Esophagus muscularis mucosa (tissue), 4 donors: ENCODE results near the gene NRIP3.

Experiments used
- CTCF ChIP-seq, 3 experiments: fragments of 200-600 bp in 2 of 3; fragments of 450-650 bp in 1 of 3; sonication (generic) in 2 of 3; IDR thresholded peaks; one replicate each; pipeline ENCODE4 v1.5.1; 2017 to 2019; ENCODE audit warnings: antibody characterized with exemption in 3 of 3, mild to moderate bottlenecking in 2 of 3, moderate library complexity in 1 of 3
- EP300 ChIP-seq: sonication (generic); formaldehyde crosslinking; IDR thresholded peaks from one replicate; pipeline ENCODE4 v1.6.1; 2017; ENCODE audit warnings: antibody characterized with exemption
- POLR2A ChIP-seq: fragments of 450-650 bp; IDR thresholded peaks from one replicate; pipeline ENCODE4 v1.6.1; 2017; ENCODE audit warnings: antibody characterized with exemption, moderate library complexity, mild to moderate bottlenecking, low read depth
- POLR2AphosphoS5 ChIP-seq, 2 donors: sonication (generic); formaldehyde crosslinking; IDR thresholded peaks; one replicate each; pipeline ENCODE4 v1.6.1; 2017; ENCODE audit warnings: antibody characterized with exemption in 2 of 2

GRCh38 chr11:8956860-8957259, 46.9 kb downstream of the NRIP3 start:
- TF ChIP-seq POLR2A, result no peak
- TF ChIP-seq CTCF (IDR thresholded peaks at IDR 0.05), result no peak
- no peak for TF ChIP-seq POLR2AphosphoS5 (IDR thresholded peaks at IDR 0.05)
- no peak for TF ChIP-seq EP300
